Retinal pigment epithelial cell (primary cell): ENCODE data around the gene PDE6B.
A peak's percentile ranks its signal among the peaks of the same experiment; 100 is the strongest.

Experiments used
- DNase-seq: peaks from one replicate; pipeline ENCODE4 v3.0.0-alpha.2; 2010; ENCODE audit warnings: low read depth
- H3K4me3 ChIP-seq: 2 replicates; pipeline ENCODE4 v1.5.1; 2011; ENCODE audit warnings: mild to moderate bottlenecking, low read length, control low read depth, moderate library complexity
- TF ChIP-seq, protein P1 (sequence below): conservative IDR thresholded peaks from 2 replicates; pipeline ENCODE4 v1.5.1; 2011; ENCODE audit warnings: low read depth, low read length, control low read depth, inconsistent platforms

Gene PDE6B

DNA sequence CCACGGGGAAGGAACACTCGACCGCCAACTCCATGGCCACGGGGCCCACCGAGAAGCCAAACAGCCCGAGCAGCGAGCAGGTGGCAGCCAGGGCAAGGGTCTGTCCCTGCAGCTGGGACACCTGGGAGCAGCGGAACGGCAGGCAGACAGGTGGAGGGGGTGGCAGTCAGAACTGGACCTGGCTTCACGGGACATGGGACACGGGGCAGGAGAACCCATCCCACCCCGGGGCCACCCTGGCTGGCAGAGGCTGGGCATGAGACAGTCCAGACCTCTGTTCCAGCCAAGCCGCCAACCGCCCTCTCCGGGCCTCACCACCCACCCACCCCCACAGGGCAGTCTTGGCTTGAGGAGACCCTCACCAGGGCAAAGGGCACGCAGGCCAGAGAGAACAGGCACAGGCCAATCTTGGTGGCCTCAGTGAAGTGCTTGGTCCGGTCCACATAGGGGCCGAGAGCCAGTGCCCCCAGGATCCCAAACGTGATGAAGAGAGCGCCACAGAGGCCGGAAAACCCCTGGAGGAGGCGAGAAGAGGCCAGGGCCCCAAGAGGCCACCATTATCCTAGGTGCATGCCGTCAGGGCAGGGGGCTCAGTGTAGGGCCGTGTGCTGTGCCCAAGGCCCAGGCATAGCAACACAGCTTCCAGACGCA, 58.0 kb downstream of the PDE6B start:
- no peak for DNase-seq
- TF ChIP-seq, protein P1, sequence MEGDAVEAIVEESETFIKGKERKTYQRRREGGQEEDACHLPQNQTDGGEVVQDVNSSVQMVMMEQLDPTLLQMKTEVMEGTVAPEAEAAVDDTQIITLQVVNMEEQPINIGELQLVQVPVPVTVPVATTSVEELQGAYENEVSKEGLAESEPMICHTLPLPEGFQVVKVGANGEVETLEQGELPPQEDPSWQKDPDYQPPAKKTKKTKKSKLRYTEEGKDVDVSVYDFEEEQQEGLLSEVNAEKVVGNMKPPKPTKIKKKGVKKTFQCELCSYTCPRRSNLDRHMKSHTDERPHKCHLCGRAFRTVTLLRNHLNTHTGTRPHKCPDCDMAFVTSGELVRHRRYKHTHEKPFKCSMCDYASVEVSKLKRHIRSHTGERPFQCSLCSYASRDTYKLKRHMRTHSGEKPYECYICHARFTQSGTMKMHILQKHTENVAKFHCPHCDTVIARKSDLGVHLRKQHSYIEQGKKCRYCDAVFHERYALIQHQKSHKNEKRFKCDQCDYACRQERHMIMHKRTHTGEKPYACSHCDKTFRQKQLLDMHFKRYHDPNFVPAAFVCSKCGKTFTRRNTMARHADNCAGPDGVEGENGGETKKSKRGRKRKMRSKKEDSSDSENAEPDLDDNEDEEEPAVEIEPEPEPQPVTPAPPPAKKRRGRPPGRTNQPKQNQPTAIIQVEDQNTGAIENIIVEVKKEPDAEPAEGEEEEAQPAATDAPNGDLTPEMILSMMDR = no peak
- no peak overlapping the region for H3K4me3 ChIP-seq

DNA sequence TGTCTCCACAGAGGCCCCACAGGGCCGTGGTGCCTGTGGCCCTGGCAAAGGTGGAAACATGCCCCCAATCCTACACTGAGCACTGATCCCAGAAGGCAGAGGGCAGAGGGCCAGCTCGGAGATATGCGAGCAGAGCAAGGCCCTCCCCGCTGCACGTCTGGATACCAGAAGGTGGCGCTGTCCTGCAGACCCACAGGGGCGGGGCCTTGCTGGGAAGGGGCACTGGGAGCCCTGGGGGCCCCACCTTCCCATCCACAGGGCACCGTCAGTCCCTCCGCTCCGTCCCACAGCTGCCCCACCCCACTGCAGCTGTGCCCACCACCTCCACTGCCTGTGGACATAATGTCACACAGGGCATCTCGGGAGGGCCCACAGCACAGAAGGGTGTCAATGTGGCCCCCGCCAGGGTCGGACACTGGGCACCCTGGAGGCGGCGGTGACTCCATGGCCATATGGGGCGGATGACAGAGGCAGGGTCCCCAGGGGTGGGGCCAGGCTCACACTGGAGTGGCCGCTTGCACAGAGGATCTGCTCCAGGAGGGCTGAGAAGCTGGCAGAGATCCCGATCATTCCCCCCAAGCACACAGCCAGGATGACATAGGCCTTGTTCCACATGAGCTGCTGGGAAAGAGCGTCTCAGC, 58.7 kb downstream of the PDE6B start:
- DNase-seq = peak; percentile 27
- TF ChIP-seq, protein P1 = peak; percentile 87
- no peak overlapping the region for H3K4me3 ChIP-seq

DNA sequence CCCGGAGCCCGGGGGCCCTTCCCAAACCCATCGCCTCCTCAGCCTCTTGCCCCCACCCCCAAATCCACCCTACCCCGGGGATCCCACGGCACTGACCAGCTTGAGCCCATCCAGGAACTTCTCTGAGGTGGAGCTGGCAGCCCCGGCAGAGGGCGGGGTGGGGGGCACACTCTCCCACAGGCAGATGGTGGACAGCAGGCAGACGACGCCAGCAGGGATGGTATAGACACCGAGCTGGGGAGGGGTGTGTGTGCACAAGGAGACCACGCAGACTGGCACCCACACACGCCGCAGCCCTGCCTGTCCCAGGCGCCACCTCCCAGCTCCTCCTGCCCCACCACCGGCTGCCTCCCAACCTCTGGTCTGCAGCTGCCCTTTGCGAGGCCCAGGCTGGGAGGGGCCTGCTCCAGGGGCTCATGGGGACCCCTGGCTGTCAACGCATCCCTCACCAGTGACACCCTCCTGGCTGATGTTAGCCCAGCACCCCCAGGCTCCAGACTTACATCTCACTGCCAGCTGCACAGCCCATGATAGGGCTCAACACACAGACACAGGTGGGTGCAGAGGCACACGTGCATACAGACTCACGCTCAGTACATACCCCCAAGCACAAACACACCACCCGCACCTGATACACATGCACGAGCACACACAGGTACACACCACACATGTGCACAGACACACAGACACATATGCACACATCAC, 59.4 kb downstream of the PDE6B start:
- H3K4me3 ChIP-seq = no peak overlapping the region
- TF ChIP-seq, protein P1 = no peak
- DNase-seq = no peak

DNA sequence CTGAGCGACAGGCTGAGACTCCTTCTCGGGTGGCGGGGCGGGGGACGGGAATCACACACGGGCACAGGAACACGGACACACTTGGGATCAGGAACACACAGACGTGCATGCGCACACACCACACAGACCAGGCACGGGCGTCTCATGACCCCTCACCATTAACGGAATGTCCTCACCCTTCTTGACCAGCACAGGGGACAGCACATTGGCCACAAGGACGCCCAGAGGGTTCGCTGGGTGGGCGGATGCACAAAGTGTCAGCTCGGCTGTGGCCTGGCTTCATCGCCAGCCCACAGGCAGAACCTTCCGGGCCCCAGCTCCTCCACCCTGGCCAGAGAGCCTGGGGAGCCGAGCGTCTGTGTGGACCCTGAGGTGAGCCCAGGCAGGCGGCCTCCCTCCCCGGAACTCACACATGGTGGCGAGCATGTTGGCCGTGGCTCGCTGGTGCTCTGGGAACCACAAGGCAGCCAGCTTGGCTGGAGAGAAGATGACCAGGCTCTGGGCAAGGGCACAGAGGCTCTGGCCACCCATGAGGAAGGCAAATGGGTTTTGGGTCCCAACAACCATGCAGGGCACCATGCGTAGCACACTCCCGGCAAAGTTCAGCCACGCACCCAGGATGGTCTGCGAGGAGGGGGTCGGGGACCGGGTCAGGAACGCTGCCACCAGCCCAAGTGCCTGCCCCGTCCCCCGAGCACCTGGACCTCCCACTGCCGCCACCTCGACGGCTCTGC, 60.5 kb downstream of the PDE6B start:
- TF ChIP-seq, protein P1 = no peak

DNA sequence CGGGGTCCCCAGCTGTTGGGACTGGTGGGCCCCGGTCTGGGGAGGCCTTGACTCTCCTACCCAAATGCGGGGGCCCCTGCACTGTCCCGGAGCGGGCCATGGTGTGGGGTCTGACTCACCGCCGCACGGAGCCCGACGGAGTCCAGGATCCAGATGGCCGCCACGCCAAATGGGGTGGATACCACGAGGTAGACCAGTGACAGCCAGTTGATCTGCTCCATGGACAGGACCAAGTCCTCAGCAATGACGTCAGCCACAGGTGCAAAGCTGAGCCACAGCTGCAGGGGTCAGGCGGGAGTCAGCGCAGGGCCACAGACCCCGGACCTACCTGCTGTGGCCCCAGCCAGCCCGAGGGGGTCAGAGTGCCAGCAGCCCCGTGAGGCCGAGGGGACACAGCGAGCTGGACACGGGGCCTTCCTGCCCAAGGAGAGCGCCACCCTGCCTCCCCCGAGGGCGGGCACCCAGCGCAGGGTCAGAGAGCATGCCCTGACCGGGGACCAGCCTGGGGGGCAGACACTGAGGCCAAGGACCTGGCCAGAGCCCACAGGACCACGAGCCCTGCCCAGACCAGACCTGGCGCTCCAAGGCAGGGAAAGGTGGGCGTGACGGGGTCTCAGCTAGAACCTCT, 61.2 kb downstream of the PDE6B start:
- no peak overlapping the region for H3K4me3 ChIP-seq
- TF ChIP-seq, protein P1 = no peak
- no peak for DNase-seq

More for the DNA sequence above, 60.5 kb downstream of the PDE6B start:
- DNase-seq = no peak
- H3K4me3 ChIP-seq = no peak overlapping the region

DNA sequence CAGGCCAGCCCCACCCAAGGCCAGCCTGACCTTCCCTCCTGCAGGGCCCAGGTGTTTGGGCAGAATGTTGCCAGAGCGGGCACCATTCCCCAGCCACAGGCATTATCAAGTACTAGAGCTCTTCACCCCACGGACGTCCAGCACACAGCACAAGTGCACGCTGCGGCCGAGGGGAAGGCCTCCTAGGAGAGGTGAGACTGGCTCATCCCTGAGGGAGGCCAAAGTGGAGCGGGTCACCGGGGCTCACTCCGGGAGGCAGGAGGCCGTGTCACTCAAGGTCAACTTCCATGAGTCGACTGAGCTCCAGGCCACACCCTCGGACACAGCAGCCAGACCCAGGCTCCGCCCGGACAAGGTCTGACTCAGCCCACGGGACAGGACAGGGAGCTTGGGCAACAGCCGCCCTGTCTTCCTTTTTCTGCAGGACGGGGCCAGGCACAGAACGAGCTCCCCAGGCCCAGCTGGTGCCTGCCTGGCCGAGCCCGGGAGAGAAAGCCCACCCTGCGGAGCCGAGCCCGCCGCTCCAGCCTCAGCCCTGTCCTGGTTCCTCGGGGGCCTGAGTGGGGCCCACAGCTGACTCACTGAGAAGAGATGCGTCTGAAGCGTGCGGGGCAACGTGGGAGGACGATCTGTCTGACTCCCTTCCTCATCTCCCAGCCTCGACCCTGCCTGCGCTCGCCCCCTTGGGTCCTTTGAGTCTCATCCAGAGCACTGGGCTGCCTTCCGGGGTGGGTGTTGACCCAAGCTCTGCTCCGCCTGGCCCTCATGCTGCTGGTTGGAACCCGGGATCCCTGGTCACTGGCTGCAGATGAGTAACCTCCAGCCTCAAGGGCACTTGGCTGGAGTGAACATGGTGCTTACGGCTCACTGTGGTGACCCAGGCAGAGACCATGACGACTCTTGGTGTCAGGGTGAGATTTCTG, 61.9 kb downstream of the PDE6B start:
- TF ChIP-seq, protein P1 = no peak
- H3K4me3 ChIP-seq = no peak overlapping the region
- peak; percentile 48 for DNase-seq
